GM21529 (cell line): ENCODE results near the gene FCRL2.
"Not testable (repeated sequence)": the region's sequence is repeated elsewhere in the genome, so short reads cannot be mapped to it uniquely, and the experiment has no call there.

Source experiments
- ATAC-seq: cut with Tn5 transposase; IDR thresholded peaks from one replicate; pipeline ENCODE4 v1.9.1; 2021; ENCODE audit not compliant: unreplicated experiment

FCRL2 gene

DNA sequence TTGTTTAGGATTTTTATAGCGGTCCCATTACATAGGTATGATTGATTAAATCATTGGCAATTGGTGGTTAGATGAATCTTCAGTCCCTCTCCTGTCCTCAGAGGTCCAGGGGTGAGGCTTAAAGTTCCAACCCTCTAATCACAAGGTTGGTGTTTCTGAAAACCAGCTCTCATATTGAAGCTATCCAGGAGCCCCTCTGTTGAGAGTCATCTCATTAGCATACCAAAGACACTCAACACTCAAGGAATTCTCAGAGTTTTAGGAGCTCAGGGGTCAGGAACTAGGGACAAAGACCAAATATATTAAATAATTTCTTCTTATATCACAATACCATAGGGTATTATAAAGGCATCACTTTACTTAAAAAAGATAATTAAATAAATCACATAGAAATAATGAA, 23.3 kb downstream of the FCRL2 start:
- ATAC-seq = no peak

GRCh38 chr1:157751283-157751682, 25.6 kb downstream of the FCRL2 start:
- no peak for ATAC-seq

- ATAC-seq = no peak
Observed at GRCh38 chr1:157748262-157748817, 28.6 kb downstream of the FCRL2 start.

DNA sequence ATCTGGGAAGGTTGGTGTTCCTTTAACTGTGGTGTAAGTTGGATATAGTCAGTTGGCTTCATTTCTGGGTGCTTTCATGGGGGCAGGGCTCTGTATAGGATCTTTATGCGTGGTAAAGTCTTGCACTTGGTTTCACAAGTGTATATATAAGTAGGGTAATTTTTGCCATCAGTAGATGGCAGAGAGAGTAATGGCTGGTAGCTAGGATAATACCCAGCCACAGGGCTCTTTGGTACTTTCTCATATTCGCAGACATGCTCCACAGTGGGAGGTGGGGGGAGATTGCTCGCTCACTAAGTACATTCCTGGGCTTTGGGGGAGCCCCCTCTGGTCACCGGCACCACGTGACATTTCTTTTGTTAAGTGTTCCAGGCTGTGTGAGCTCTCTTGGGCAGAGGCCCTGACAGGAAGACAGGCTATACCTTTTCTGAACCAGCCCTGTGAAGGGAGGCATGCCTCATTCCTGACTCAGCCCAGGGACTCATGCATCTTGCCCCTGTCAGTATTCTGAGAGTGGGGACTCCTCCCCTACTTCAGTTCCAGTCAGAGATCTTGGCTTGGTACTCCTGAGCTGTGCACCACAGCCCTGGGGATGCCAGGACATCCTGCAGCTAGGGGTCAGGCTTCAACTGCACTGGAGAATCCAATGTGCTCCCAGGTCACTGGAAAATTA, 37.6 kb downstream of the FCRL2 start:
- peak; percentile 33 for ATAC-seq

GRCh38 chr1:157735991-157736390, 40.9 kb downstream of the FCRL2 start:
- ATAC-seq = not testable (repeated sequence)

GRCh38 chr1:157734321-157734720, 42.6 kb downstream of the FCRL2 start:
- no peak for ATAC-seq

DNA sequence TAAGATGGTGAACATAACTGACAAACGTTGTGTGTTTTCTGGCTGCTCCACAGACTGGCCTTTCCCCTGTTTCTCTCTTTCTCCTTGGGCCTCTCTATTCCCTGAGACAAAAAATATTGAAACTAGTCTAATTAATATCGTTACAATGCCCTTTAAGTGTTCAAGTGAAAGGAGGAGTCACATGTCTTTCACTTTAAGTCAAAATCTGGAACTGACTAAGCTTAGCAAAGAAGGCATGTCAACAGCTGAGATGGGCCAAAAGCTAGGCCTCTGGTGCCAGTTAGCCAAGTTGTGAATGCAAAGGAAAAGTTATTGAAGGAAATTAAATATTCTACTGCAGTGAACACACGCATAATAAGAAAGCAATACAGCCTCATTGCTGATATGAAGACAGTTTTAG, 44.2 kb downstream of the FCRL2 start:
- ATAC-seq = no peak

GRCh38 chr1:157725221-157725577, 51.7 kb downstream of the FCRL2 start:
- no peak for ATAC-seq

DNA sequence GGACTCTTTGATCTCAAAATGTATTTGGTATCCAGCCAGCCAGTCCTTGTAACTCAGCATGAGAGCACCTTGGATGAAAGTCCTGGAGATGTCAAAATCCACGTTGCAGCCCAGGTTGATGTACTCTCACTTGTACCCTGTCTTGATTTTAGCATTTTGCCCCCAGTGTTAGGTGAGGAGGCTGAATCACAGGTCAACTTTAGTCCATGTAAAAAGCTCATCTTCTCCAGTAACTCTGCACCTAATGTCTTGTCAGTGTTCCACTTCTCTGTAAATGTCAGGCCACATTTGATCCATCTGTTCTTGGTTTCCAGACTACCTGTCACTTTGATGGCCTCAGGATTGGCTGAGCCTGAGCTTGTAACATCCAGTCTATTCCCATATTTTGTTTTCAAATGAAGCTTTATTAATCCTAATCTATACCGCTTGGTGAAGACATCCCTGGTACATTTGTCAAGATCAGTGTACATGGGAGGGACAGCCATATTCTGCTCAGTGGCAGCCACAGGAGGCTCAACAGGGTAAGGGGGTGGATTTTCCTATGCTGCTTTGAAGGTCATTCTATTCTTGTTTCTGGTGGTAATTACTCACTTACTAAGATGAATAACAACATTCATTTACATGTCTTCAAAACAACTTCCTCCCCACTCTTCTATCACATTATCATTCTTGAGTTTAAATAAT, 52.3 kb downstream of the FCRL2 start:
- no peak for ATAC-seq

DNA sequence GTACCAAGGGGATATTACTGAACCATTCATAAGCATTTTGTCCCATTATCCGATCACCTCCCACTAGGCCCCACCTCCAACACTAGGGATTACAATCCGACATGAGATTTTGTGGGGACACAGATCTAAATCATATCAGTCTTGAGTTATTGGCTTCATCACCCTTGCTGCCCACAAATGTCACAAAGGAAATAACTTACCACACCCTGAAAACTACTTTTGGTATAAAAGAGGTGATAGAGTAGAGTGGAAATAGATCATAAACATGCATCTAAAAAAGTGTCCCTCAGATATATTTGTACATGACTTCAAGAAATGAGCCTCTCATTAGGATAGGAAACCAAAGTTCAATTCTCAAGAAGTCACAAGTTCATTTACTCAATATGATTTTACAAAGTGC, 53.8 kb downstream of the FCRL2 start:
- ATAC-seq = no peak

GRCh38 chr1:157721985-157722384, 54.9 kb downstream of the FCRL2 start:
- ATAC-seq = no peak

DNA sequence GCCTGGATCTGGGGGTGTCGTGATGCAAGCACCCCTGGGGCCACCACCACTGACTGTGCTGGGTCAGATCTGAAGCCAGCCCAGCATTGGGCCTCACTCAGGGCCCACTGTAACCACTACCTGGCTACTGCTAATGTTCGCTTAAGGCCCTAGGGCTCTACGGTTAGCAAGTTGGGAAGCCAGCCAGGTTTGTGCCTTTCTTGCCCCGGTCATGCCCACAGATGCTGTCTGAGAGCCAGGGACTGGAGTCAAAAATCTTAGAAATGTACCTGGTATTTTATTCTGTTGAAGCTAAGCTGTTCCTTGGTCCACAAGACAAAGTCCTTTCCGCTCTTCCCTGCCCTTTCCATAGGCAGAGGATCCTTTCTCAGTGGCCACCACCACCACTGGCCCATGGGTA, 61.2 kb downstream of the FCRL2 start:
- ATAC-seq = no peak

- ATAC-seq = no peak
Observed at GRCh38 chr1:157711802-157712201, 65.1 kb downstream of the FCRL2 start.

- ATAC-seq = no peak
Observed at GRCh38 chr1:157704878-157705277, 72.1 kb downstream of the FCRL2 start.

- ATAC-seq = no peak
Observed at GRCh38 chr1:157703981-157704380, 73.0 kb downstream of the FCRL2 start.

GRCh38 chr1:157702308-157702825, 74.6 kb downstream of the FCRL2 start:
- ATAC-seq = no peak

- ATAC-seq = no peak
Observed at GRCh38 chr1:157700732-157701131, 76.2 kb downstream of the FCRL2 start, which contains the start of gene FCRL3. Gene FCRL3, minus strand, starts transcription at chr1:157700769. Its CDS starts 280 bp downstream, at chr1:157700489.

DNA sequence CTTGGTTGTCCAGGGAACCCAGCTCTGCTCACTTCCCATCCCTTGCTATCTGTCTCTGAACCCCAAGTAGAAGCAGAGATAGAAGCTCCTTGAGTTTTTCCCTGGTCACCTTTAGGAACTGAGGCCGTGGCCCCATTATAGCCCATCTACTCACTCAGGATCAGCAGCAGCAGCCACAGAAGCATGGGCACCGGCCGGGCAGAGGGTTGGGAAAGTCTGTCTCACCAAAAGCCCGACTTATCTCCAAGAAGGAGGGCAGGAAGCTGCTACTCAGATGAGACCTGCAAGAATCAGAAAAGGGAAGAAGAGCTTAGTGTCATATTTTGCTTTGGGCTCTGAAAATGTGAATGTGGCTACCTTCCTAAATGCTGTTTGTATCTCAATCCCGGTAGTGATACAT, 76.6 kb downstream of the FCRL2 start:
- no peak for ATAC-seq

DNA sequence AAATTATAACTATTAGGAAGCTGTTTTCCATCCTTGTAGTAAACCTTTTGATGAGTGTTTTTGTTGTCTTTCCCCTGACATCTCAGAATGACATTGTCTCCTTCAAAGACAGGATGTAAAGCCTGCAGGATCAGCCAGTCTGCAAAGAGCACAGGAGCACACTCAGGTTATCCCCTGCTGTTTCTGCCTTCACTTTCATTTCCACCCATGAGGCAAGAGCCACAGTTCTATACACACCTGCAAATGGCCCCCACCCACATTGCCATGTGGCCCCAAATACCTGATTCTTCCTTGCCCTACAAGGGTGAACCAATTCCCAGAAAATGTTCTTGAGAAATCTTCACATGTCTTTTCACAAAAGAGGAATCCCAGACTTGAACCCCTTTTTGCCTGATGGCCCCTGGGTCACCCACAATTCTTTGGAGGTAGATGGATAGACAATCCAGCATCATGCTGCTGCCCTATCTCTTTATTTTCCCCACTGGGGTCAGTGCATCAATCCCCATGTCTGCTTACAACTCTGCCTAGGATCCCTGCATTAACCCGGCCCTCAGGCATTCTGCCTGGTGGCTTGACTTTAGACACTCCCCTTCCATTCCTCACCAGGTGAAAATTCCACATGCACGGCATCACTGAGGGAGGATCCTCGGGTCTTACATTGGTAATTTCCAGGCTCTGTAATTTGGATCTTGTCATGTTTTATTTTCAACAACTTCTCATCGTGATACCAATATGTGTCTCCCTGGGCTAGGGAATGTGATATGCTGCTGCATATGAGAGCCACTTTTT, 79.0 kb downstream of the FCRL2 start:
- ATAC-seq = no peak

DNA sequence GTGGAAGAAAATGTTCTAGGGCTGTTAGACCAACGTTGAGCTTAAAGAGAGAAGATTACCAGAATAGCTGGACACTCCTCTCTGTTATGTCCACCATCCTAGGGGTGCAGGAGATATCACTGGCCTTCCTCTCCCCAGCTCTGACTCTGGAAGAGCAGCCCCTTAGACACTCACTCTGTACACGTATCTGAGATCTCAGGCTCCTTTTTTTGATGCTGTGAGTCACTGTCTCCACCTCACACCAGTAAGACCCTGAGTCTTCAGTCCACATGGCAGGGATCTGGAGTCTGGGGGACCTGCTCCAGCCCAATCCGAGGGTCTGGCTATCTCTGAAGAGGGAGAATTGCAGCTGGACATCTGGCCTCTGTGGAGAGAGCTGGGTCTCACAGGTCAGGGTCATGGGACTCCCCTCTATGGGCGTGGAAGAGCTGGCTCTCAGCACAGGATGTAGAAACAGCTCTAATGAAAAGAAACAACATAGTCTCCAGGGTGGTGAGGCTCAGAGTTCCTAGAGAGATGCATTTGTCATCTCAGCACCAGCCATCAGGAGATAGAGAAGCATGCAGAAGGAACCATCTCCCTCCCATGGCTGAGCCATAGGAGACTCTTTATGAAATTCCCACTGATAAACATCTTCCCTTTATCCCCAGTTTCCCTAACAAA, 79.8 kb downstream of the FCRL2 start:
- ATAC-seq = no peak
